NCI-H69 (cell line): ENCODE measurements around the gene PANK2.
"Not testable (repeated sequence)": the region's sequence is repeated elsewhere in the genome, so short reads cannot be mapped to it uniquely, and the experiment has no call there.

Source experiments
- DNase-seq: peaks from one replicate; lab custom pipeline; 2025; lab: John Stamatoyannopoulos, UW

Gene PANK2

GRCh38 chr20:3927486-3928291, 38.5 kb downstream of the PANK2 start:
- DNase-seq = peak; percentile 71

DNA sequence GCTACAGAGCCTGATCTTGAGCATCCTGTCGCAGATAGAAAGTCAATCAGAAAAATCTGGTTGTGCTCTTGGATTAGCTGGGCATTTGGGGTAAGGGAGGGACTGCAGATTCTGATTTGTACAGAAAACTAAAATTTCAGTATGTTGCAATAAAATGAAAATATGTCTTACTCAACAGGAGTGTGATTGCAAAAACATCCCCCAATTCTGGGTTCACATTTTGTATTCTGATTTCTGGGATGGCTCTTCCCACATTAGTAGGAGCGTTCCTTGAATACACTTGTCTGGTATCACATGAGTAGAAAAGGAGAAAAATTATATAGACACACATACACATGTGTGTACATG, 40.5 kb downstream of the PANK2 start:
- no peak for DNase-seq

GRCh38 chr20:3930265-3931206, 41.3 kb downstream of the PANK2 start:
- DNase-seq = peak; percentile 27

DNA sequence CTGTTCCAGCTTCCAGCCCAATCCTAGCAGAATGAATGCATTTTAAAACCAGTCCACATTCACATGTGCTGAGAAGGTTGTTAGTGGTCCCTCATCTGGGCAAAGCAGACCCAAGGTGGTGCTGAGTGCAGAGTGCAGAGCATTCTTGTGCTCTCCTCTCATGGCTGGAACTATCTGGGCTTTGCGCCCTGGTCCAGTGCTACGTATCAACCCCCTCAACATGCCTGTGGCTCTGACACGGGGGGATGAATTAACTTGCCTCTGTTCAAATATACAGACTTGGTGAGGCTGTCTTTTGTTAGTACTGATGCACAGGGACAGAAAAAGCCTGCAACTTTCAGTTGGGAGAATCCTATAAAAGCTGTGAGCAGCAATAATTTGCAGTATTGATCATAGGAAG, 42.5 kb downstream of the PANK2 start:
- DNase-seq = no peak

GRCh38 chr20:3932277-3932676, 43.1 kb downstream of the PANK2 start:
- DNase-seq = no peak

GRCh38 chr20:3932681-3933080, 43.5 kb downstream of the PANK2 start:
- DNase-seq = no peak

DNA sequence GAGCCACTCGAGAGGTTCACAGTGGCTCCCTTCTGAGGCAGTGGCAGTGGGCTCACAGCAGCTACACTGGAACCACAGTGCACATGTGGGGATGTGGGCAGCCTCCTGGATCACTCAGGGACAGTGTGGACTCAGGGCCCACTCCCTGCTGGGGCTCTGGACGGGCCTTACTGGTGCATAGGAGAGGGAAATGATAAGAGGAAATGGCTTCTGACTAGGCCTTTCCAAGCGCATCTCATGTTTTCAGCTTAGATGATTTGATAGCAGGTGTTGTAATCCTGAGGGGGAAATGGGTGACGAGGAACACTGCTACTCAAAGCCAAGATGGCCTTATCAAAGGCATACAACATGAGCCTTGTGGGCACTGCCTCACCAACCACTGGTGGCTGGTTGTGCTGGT, 44.0 kb downstream of the PANK2 start:
- DNase-seq = no peak

GRCh38 chr20:3934624-3935023, 45.4 kb downstream of the PANK2 start:
- DNase-seq = no peak

DNA sequence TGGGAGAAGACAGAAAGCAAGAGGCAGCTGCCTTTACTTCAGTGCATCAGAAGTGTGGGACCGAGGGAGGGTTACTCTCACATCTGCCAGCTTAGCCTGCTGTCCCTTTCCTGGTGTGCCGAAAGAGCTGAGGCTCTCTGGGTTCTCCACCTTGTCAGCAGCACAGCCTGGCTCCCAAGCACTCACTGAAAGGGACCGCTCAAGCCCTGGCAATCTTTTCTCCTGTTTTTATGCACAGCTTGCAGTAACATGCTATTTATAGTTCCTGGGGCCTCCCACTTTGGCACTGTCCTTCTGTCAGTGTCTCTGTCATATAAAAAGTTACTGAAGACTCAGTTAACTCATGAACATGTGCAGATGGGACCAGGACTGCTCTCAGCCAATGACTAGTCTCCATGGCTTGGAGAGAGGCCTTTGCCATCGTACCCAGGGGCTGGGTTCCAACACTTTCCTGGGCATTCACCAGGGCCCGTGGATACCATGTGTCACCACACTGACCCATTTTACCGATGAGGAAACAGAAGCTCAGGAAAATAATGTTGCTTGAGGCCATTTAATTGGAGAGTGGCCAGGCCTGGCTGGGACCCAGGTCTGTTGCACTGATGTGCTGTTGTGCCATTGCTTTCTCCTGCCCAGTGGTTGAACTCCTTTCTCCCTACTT, 46.2 kb downstream of the PANK2 start:
- DNase-seq = no peak

DNA sequence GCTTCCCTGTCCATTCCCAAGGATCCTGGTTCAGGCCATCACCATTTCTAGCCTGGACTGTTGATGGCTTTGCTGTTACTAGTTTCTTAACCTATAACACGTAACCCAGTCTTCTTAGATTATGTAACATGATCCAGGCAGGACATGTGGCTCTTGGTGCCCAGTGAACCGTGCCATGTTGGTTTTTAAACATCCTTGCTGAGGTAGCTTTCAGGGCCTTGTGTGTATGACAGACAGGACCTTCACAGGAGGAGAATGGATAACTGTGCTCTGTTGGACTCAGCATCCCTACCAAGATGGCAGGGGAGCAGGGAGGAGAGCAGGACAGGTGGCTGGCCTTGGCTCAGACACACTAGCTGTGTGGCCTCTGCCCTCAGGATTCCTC, 46.8 kb downstream of the PANK2 start:
- no peak for DNase-seq

- no peak for DNase-seq
Observed at GRCh38 chr20:3937618-3938017, 48.4 kb downstream of the PANK2 start.

DNA sequence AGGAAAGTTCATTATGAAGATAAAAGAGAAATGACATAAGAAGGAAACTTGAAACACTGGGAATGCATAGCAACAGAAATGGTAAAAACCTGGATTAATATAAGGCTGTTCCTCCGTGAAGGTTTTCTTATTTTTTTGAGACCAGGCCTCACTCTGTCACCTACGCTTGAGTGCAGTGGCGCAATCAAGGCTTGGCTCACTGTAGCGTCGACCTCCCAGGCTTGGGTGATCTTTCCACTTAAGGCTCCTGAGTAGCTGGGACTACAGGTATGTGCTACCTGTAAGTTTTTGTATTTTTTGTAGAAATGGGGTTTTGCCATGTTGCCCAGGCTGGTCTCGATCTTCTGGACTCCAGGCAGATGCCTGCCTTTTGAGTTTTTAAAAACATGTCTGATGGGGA, 51.7 kb downstream of the PANK2 start:
- DNase-seq = no peak

DNA sequence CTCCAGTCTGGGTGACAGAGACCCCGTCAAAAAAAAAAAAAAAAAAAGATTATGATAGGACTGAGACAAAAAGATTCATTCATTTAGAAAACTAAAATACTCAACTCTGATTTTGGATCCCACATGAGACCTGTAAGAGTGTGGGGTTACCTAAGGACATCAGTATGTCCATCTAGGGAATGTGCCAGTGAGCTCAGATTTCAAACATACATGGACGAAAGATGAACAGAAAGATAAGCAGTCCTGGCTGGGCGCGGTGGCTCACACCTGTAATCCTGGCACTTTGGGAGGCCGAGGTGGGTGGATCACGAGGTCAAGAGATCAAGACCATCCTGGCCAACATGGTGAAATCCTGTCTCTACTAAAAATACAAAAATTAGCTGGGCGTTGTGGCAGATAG, 57.5 kb downstream of the PANK2 start:
- DNase-seq = not testable (repeated sequence)

GRCh38 chr20:3964719-3965118, 75.5 kb downstream of the PANK2 start:
- DNase-seq = no peak

DNA sequence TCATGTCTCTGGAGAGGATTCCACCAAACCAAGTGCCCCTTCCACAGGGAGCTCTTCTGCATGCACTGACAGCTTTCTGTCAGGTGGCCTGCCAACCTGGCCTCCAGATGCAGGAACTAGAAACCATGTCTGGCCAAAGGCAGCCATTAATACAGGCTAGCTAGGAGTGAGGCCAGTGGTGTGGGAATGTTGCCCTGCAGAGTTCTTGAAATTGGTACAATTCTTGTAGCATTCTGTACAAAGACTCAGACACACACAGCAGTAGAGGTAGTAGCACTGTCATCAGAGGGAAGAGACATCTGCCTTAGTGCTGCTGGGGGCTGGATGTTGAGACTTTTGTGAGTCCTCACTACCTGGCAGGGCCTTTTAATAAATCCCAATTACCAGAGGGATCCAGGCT, 77.4 kb downstream of the PANK2 start:
- no peak for DNase-seq

DNA sequence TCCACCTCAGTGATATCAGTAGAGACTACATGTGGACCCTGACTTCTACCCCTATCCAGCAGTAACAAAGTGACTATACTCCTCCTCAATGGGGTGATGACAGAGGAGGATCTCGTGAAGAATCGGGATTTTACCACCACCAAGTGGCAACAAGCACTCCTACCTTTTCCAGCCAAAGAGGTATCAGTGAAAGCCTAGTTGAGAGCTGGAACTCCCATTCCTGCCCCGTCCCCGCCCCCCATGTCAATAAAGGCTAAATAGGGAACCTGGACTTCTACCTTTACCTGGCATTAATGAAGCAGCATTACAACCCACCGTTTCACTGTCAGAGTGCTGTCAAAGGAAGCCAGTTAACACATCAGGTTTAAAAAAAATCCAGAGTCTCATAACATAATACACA, 80.8 kb downstream of the PANK2 start:
- no peak for DNase-seq

DNA sequence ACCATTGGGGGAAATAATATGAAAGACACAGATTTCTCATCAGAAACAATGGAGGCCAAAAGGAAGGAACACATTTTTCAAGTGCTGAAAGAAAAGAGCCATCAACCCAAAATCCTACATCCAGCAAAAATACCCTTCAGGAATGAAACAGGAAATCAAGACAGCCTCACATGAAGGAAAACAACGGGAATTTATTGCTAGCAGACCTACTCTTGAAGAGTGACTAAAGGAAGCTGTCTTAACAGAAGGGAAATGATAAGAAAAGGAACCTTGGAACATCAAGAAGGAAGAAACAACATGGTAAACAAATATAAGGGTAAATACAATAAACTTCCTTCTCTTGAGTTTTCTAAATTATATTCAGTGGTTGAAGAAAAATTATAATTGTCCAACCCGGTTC, 82.0 kb downstream of the PANK2 start:
- no peak for DNase-seq

DNA sequence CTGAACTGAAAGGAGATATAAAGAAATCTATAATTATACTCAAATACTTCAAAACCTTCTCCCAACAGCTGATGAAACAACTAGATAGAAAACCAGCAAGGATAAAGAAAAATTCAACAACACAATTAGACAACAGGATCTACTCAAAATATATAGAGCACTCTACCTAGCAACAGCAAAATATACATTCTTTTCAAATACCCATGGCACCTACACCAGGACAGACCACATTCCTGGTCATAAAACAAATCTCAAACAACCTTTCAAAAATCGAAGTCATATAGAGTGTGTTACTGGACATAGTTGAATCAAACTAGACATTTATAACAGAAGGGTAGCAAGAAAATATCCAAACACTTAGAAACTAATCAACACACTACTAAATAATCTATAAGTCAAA, 83.0 kb downstream of the PANK2 start:
- no peak for DNase-seq

GRCh38 chr20:3972631-3973030, 83.4 kb downstream of the PANK2 start:
- not testable (repeated sequence) for DNase-seq

DNA sequence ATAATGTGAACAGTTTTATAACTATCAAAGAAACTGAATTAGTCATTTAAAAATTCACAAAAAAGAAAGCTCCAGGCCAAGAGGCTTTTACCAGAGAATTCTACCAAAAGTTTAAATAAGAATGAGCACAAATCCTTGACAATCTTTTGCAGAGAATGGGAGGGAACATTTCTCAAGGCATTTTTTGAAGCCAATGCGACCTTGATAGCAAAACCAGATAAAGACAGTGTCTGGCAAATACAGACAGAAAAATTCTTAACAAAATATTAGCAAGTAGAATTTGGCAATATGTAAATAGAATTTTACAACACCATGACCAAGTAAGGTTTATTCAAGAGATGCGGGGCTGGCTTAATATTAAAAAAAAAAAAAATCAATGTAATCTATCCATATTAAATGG, 84.5 kb downstream of the PANK2 start:
- no peak for DNase-seq

GRCh38 chr20:3976511-3976910, 87.3 kb downstream of the PANK2 start:
- DNase-seq = no peak
